K562 (cell line): ENCODE results near the gene DTYMK. TPM values are rescaled to one million over a fixed set of nuclear protein-coding genes. Genes with fewer than 3 reads are reported as not detected.

Source experiments
- ATAC-seq: fragments of 200-7000 bp; cut with Tn5 transposase; 3 replicates; pipeline ENCODE4 v1.9.1; 2020; ENCODE audit warnings: moderate library complexity
- BruUV-seq: library from RNA; stranded (reverse); fragments of 400-500 nt; replicated peaks from 2 replicates; lab custom pipeline; 2021; lab: Mats Ljungman, UMichigan
- CTCF ChIA-PET: fragments of 300-600 bp; formaldehyde crosslinking; extraction: SDS; loops from one replicate; lab custom pipeline; 2021; ENCODE audit warnings: low intra/inter-chr PET ratio; lab: Yijun Ruan, JAX
- POLR2A ChIA-PET: fragments of 300-600, 350-650 bp; sonication (Branson Sonifier 250); formaldehyde crosslinking; extraction: SDS; loops from one replicate; lab custom pipeline; 2021; ENCODE audit warnings: antibody characterized with exemption, inconsistent platforms; lab: Yijun Ruan, JAX
- DNase-seq, 4 experiments: peaks; one replicate each; pipeline versions ENCODE4 v3.0.0 to v3.0.0-alpha.2; 2011 to 2018; ENCODE audit warnings: low spot score in 3 of 4, mixed read lengths in 3 of 4; ENCODE audit errors: extremely low read depth in 1 of 4
- FAIRE-seq: peaks from 2 replicates; lab custom pipeline; 2011; peaks lifted over from hg19 to GRCh38; lab: Jason Lieb, UNC
- H2AFZ ChIP-seq: 2 replicates; pipeline ENCODE4 v1.6.0; 2011; ENCODE audit warnings: low read depth, low read length, control low read depth, inconsistent platforms
- H3K27ac ChIP-seq: fragments of 200-600 bp; 3 replicates; pipeline ENCODE4 v1.8.0; 2011; ENCODE audit warnings: low read depth, mild to moderate bottlenecking, control low read depth, inconsistent platforms, low read length, moderate library complexity, mixed read lengths; ENCODE audit errors: extremely low read depth
- H3K27me3 ChIP-seq, 2 experiments: fragments of 300-600 bp in 1 of 2; 2 replicates in 1 of 2; 3 replicates in 1 of 2; pipeline versions ENCODE4 v1.6.0 to v1.8.0; 2011; ENCODE audit warnings: inconsistent platforms in 2 of 2, low read length in 2 of 2, mild to moderate bottlenecking in 1 of 2, mixed read lengths in 1 of 2, moderate library complexity in 1 of 2; ENCODE audit not compliant: control insufficient read depth in 2 of 2, insufficient read depth in 2 of 2
- H3K36me3 ChIP-seq: fragments of 300-600 bp; 3 replicates; pipeline ENCODE4 v1.8.0; 2011; ENCODE audit warnings: mild to moderate bottlenecking, low read length, inconsistent platforms; ENCODE audit not compliant: control insufficient read depth, insufficient read depth
- H3K4me1 ChIP-seq, 2 experiments: fragments of 200-600 bp in 1 of 2; replicated peaks in 1 of 2; 2 replicates in 1 of 2; 3 replicates in 1 of 2; pipeline versions ENCODE4 v1.5.1 to v1.8.0; 2011; ENCODE audit warnings: inconsistent platforms in 2 of 2, low read length in 2 of 2, mild to moderate bottlenecking in 1 of 2, mixed read lengths in 1 of 2, moderate library complexity in 1 of 2; ENCODE audit not compliant: control insufficient read depth in 2 of 2, insufficient read depth in 2 of 2
- H3K4me2 ChIP-seq: 2 replicates; pipeline ENCODE4 v1.6.1; 2011; ENCODE audit warnings: low read length, control low read depth, inconsistent platforms, mixed read lengths; ENCODE audit not compliant: insufficient read depth
- H3K4me3 ChIP-seq: fragments of 200-600 bp; sonication (generic), shearing (Covaris generic); 2 replicates; pipeline ENCODE4 v1.5.1; 2016; ENCODE audit warnings: control low read depth, inconsistent platforms
- H3K79me2 ChIP-seq: fragments of 200-600 bp; 3 replicates; pipeline ENCODE4 v1.8.0; 2011; ENCODE audit warnings: low read length, inconsistent platforms; ENCODE audit not compliant: control insufficient read depth, insufficient read depth
- H3K9ac ChIP-seq, 2 experiments: 2 replicates each; pipeline versions ENCODE4 v1.6.0 to v1.6.1; 2011; ENCODE audit warnings: low read depth in 2 of 2, low read length in 2 of 2, control low read depth in 1 of 2, inconsistent platforms in 1 of 2, mild to moderate bottlenecking in 1 of 2, mixed read lengths in 1 of 2; ENCODE audit not compliant: insufficient read depth in 1 of 2
- H3K9me1 ChIP-seq: one replicate; pipeline ENCODE4 v1.6.0; 2011; ENCODE audit warnings: inconsistent platforms, mild to moderate bottlenecking, low read length, moderate library complexity; ENCODE audit not compliant: control insufficient read depth, insufficient read depth
- H3K9me3 ChIP-seq: replicated peaks from 2 replicates; pipeline ENCODE4 v1.5.1; 2011; ENCODE audit warnings: low read depth, low read length, inconsistent platforms; ENCODE audit not compliant: control insufficient read depth, insufficient read depth
- H4K20me1 ChIP-seq: replicated peaks from 2 replicates; pipeline ENCODE4 v1.6.1; 2011; ENCODE audit warnings: low read length, inconsistent platforms, mixed read lengths; ENCODE audit not compliant: control insufficient read depth, insufficient read depth
- ASH1L ChIP-seq: fragments of 450-650 bp; IDR thresholded peaks from 2 replicates; pipeline ENCODE4 v1.6.1; 2018; ENCODE audit warnings: borderline replicate concordance, mild to moderate bottlenecking, low read depth; ENCODE audit not compliant: partially characterized antibody
- BCOR ChIP-seq: fragments of 450-650 bp; IDR thresholded peaks from 2 replicates; pipeline ENCODE4 v1.6.1; 2016
- BRF1 ChIP-seq: IDR thresholded peaks from 3 replicates; pipeline ENCODE4 v1.6.1; 2011; ENCODE audit warnings: borderline replicate concordance, mild to moderate bottlenecking; ENCODE audit not compliant: insufficient read length; ENCODE audit errors: extremely low read depth
- CTCF ChIP-seq, 3 experiments: IDR thresholded peaks in 2 of 3; conservative IDR thresholded peaks in 1 of 3; 2 replicates each; pipeline ENCODE4 v1.5.1; 2011 to 2012; ENCODE audit warnings: low read length in 3 of 3, mild to moderate bottlenecking in 3 of 3, control low read depth in 2 of 3, improper control_type of control experiment in 1 of 3, inconsistent platforms in 1 of 3, low read depth in 1 of 3, mixed read lengths in 1 of 3, moderate library complexity in 1 of 3; ENCODE audit not compliant: insufficient read depth in 2 of 3
- GABPB1 ChIP-seq: sonication (generic); formaldehyde crosslinking; IDR thresholded peaks from 2 replicates; pipeline ENCODE4 v1.8.0; 2022; ENCODE audit warnings: mild to moderate bottlenecking, missing genetic modification reagents
- HMGN3 ChIP-seq: IDR thresholded peaks from 2 replicates; pipeline ENCODE4 v1.6.1; 2011; ENCODE audit warnings: borderline replicate concordance, low read depth, mild to moderate bottlenecking, mixed read lengths, low read length; ENCODE audit not compliant: insufficient read length; ENCODE audit errors: extremely low read depth
- HOXB6 ChIP-seq: fragments of 250-450 bp; sonication (Bioruptor Pico); IDR thresholded peaks from 2 replicates; pipeline ENCODE4 v1.5.1; 2022; ENCODE audit warnings: mild to moderate bottlenecking, borderline replicate concordance
- PHB2 ChIP-seq: fragments of 450-650 bp; IDR thresholded peaks from 2 replicates; pipeline ENCODE4 v1.6.1; 2017; ENCODE audit warnings: low read depth
- POU5F1 ChIP-seq: fragments of 150-350 bp; IDR thresholded peaks from 2 replicates; pipeline ENCODE4 v1.6.1; 2014; ENCODE audit warnings: borderline replicate concordance, low read length, low read depth, mild to moderate bottlenecking; ENCODE audit not compliant: partially characterized antibody
- SNIP1 ChIP-seq: fragments of 450-650 bp; IDR thresholded peaks from 2 replicates; pipeline ENCODE4 v1.7.1; 2017; ENCODE audit warnings: low read depth, mild to moderate bottlenecking
- SRSF7 ChIP-seq: fragments of 200-400 bp; formaldehyde crosslinking; optimal IDR thresholded peaks from 2 replicates; pipeline ENCODE3; 2017; ENCODE audit warnings: mild to moderate bottlenecking, low read depth, low read length
- TRIM24 ChIP-seq, 2 experiments: fragments of 450-650 bp; IDR thresholded peaks; 2 replicates each; pipeline ENCODE4 v1.6.1; 2016
- ZNF274 ChIP-seq: IDR thresholded peaks from 2 replicates; pipeline ENCODE4 v1.6.1; 2011; ENCODE audit warnings: low read depth, mild to moderate bottlenecking, low read length, moderate library complexity, borderline replicate concordance
- ZNF512 ChIP-seq: IDR thresholded peaks from 2 replicates; pipeline ENCODE4 v1.6.1; 2016; ENCODE audit warnings: missing genetic modification characterization, missing compliant biosample characterization
- ZNF518B ChIP-seq: fragments of 250-450 bp; sonication (Bioruptor Pico); IDR thresholded peaks from 2 replicates; pipeline ENCODE4 v1.5.0; 2021; ENCODE audit warnings: mild to moderate bottlenecking, moderate library complexity
- ZNF699 ChIP-seq: fragments of 250-450 bp; sonication (Bioruptor Pico); IDR thresholded peaks from 2 replicates; pipeline ENCODE4 v1.8.0; 2021; ENCODE audit warnings: mild to moderate bottlenecking, moderate library complexity; ENCODE audit not compliant: insufficient replicate concordance
- WGBS: fragments of 100-300 bp; shearing (Covaris generic); methylation state at CpG from one replicate; pipeline ENCODE4 v1.1.6; 2016; ENCODE audit warnings: low coverage, mixed read lengths; ENCODE audit not compliant: insufficient coverage; ENCODE audit errors: missing lambda C conversion rate; 5-methylcytosine and 5-hydroxymethylcytosine counted together
- in situ Hi-C: fragments of 300-500 bp; cut with MboI; formaldehyde crosslinking; loops from 4 replicates; pipeline ENCODE4 v1.15.0; 2018; ENCODE audit warnings: inconsistent platforms, mixed read lengths
- intact Hi-C: fragments of 100-400 bp; cut with micrococcal nuclease; formaldehyde crosslinking; loops from 2 replicates; pipeline ENCODE4 v1.14.2; 2022
- polyA plus RNA-seq, 8 experiments: library from polyadenylated mRNA; depleted of rRNA in 4 of 8; stranded (reverse) in 5 of 8; unstranded in 3 of 8; fragments of >200 nt; fragmentation: Nextera tagmentation in 2 of 8; fragmentation: Illumina TruSeq in 1 of 8; extraction: Ambion mirVana in 2 of 8; extraction: Trizol in 1 of 8; gene quantifications; 2 replicates each; pipeline versions ENCODE4 v1.2.1 to v1.2.3, GENCODE V29; 2011 to 2014; ENCODE audit warnings: inconsistent platforms in 1 of 8, missing spikeins in 1 of 8
- total RNA-seq, 7 experiments: library from RNA; depleted of rRNA in 6 of 7; stranded (reverse); fragments of >200 nt in 6 of 7; fragmentation: Illumina TruSeq in 2 of 7; extraction: Trizol in 2 of 7; gene quantifications; 2 replicates each; pipeline versions ENCODE4 v1.2.1 to v1.2.3, GENCODE V29; 2011 to 2021; ENCODE audit warnings: low replicate concordance in 1 of 7

Gene DTYMK
- total and polyA plus RNA-seq, 9 of the 15 experiments (the other 6 are each of a cell fraction or from before 2014, with no cell fraction given), result 8.2 to 85.0 (median 47.9) TPM

- H4K20me1 ChIP-seq, result no peaks in the 10 kb centered on the region
- no TSS peak for BruUV-seq
- H2AFZ ChIP-seq, result no peak overlapping the region
- H3K4me3 ChIP-seq, result no peak overlapping the region
- peaks cover 4 to 8% of the 10 kb centered on the region in 2 experiments; a peak in 4 of 5 replicates for H3K4me1 ChIP-seq
- H3K9me3 ChIP-seq, result no peaks in the 10 kb centered on the region
- ATAC-seq (no peak), FAIRE-seq (no peak), DNase-seq (no peak)
- intact Hi-C loops, result no loop called here
- 78% methylated on average over 6 of the region's 6 CpGs for WGBS
- H3K9me1 ChIP-seq, result no peaks in the 10 kb centered on the region
- no peak overlapping the region for H3K4me2 ChIP-seq
- CTCF ChIA-PET, result no interaction called here
- H3K9ac ChIP-seq, result peak overlapping the region in 1 of 2 experiments; percentile 72; a peak in 1 of 4 replicates
- H3K79me2 ChIP-seq, result peaks cover 32% of the 10 kb centered on the region
- H3K36me3 ChIP-seq, result peaks cover 30% of the 10 kb centered on the region; the same call in 2 of the 3 replicates
- in situ Hi-C loops, result no loop called here
- POLR2A ChIA-PET, result no interaction called here
- H3K27me3 ChIP-seq, result no peaks in the 10 kb centered on the region
- no peak overlapping the region for H3K27ac ChIP-seq
- TF ChIP-seq TRIM24 (IDR thresholded peaks at IDR 0.05) (no peak), SNIP1 (no peak), HMGN3 (no peak), ZNF518B (CRISPR knock-in tag) (no peak), ZNF274 (no peak), BRF1 (no peak), SRSF7 (no peak), HOXB6 (no peak), BCOR (no peak), POU5F1 (no peak), ASH1L (no peak), ZNF512 (tag) (no peak), CTCF (IDR thresholded peaks at IDR 0.05 in 2 of 3, conservative IDR thresholded peaks at IDR 0.05 in 1 of 3; ENCODE audit: insufficient read depth in 2 of 3, low read depth in 1 of 3, low read length in 3 of 3) (no peak), GABPB1 (CRISPR knock-in tag) (no peak), ZNF699 (CRISPR knock-in tag) (no peak), PHB2 (no peak)
These were observed 3.6 kb upstream of the DTYMK start for GRCh38 chr2:241690202-241690717.
